GM18499 (cell line): ENCODE results near the gene IPCEF1.

Source experiments
- ATAC-seq: cut with Tn5 transposase; IDR thresholded peaks from one replicate; pipeline ENCODE4 v1.9.1; 2021; ENCODE audit warnings: moderate number of reproducible peaks; ENCODE audit not compliant: insufficient read depth, unreplicated experiment

IPCEF1 gene

GRCh38 chr6:154123155-154123956, 233.2 kb downstream of the IPCEF1 start:
- no peak for ATAC-seq

GRCh38 chr6:154122195-154122925, 234.2 kb downstream of the IPCEF1 start:
- no peak for ATAC-seq

- no peak for ATAC-seq
Observed at GRCh38 chr6:154117485-154117884, 239.1 kb downstream of the IPCEF1 start.

- no peak for ATAC-seq
Observed at GRCh38 chr6:154113392-154113791, 243.2 kb downstream of the IPCEF1 start.

GRCh38 chr6:154112181-154112809, 244.3 kb downstream of the IPCEF1 start:
- ATAC-seq: no peak

- ATAC-seq: no peak
Observed at GRCh38 chr6:154111025-154111424, 245.6 kb downstream of the IPCEF1 start.

- no peak for ATAC-seq
Observed at GRCh38 chr6:154106251-154106650, 250.4 kb downstream of the IPCEF1 start.
